HEK293T (cell line): ENCODE results near the gene PTGES.

Source experiments
- BHLHE40 ChIP-seq: fragments of 450-650 bp; IDR thresholded peaks from 2 replicates; pipeline ENCODE4 v1.6.1; 2016; ENCODE audit warnings: mild to moderate bottlenecking, moderate library complexity, borderline replicate concordance
- CTBP1 ChIP-seq: fragments of 450-650 bp; IDR thresholded peaks from 2 replicates; pipeline ENCODE4 v1.6.1; 2016; ENCODE audit warnings: borderline replicate concordance
- ELF4 ChIP-seq: fragments of 450-650 bp; IDR thresholded peaks from 2 replicates; pipeline ENCODE4 v1.6.1; 2017; ENCODE audit warnings: antibody characterized with exemption
- FOXA1 ChIP-seq: fragments of 450-650 bp; IDR thresholded peaks from 2 replicates; pipeline ENCODE4 v1.6.1; 2016; ENCODE audit warnings: mild to moderate bottlenecking
- FOXK2 ChIP-seq: fragments of 450-650 bp; IDR thresholded peaks from 2 replicates; pipeline ENCODE4 v1.6.1; 2016; ENCODE audit warnings: mild to moderate bottlenecking
- FOXM1 ChIP-seq: fragments of 450-650 bp; IDR thresholded peaks from 2 replicates; pipeline ENCODE4 v1.6.1; 2017; ENCODE audit warnings: mild to moderate bottlenecking, borderline replicate concordance
- HDGF ChIP-seq: fragments of 450-650 bp; IDR thresholded peaks from 2 replicates; pipeline ENCODE4 v1.6.1; 2017; ENCODE audit warnings: antibody characterized with exemption, borderline replicate concordance
- L3MBTL2 ChIP-seq: fragments of 450-650 bp; conservative IDR thresholded peaks from 2 replicates; pipeline ENCODE4 v1.6.1; 2016; ENCODE audit warnings: mild to moderate bottlenecking
- NFRKB ChIP-seq: fragments of 450-650 bp; IDR thresholded peaks from 2 replicates; pipeline ENCODE4 v1.6.1; 2016; ENCODE audit warnings: mild to moderate bottlenecking, moderate library complexity
- SP1 ChIP-seq: fragments of 450-650 bp; IDR thresholded peaks from 2 replicates; pipeline ENCODE4 v1.6.1; 2017
- SUZ12 ChIP-seq: fragments of 450-650 bp; IDR thresholded peaks from 2 replicates; pipeline ENCODE4 v1.6.1; 2016; ENCODE audit warnings: mild to moderate bottlenecking
- TARDBP ChIP-seq: fragments of 450-650 bp; IDR thresholded peaks from 2 replicates; pipeline ENCODE4 v1.6.1; 2016
- ZNF384 ChIP-seq: fragments of 450-650 bp; IDR thresholded peaks from 2 replicates; pipeline ENCODE4 v1.6.1; 2016
- TF ChIP-seq, protein P1 (sequence below): fragments of 450-650 bp; IDR thresholded peaks from 2 replicates; pipeline ENCODE4 v1.6.1; 2016

DNA sequence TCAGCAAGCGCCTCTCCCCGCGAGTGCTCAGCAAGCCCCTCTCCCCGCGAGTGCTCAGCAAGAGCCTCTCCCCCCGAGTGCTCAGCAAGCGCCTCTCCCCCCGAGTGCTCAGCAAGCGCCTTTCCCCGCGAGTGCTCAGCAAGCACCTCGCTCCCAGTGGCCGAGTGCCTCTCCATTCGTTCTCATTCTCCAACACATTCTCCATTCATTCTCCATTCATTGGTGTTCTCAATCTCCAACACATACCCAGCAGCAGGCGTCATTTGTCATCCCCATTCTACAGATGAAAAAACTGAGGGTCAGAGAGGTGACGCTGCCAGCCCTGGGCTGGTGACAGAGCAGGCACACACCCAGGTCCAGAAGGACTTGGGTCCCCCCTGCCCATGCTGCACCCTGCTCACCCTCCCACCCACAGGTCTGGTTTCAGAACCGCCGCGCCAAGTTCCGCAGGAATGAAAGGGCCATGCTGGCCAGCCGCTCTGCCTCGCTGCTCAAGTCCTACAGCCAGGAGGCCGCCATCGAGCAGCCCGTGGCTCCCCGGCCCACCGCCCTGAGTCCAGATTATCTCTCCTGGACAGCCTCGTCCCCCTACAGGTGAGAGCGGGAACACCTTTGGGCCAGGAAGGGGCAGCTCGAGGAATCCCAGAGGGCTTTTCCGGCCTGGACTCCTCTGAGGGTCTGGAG lies 32.5 kb downstream of the PTGES start:
- TF ChIP-seq ZNF384 (no peak), HDGF (no peak), SP1 (no peak), CTBP1 (no peak), L3MBTL2 (no peak), BHLHE40 (no peak), FOXK2 (no peak), SUZ12 (no peak), FOXA1 (no peak), FOXM1 (no peak), TARDBP (no peak), NFRKB (no peak), ELF4 (no peak)
- TF ChIP-seq, protein P1, sequence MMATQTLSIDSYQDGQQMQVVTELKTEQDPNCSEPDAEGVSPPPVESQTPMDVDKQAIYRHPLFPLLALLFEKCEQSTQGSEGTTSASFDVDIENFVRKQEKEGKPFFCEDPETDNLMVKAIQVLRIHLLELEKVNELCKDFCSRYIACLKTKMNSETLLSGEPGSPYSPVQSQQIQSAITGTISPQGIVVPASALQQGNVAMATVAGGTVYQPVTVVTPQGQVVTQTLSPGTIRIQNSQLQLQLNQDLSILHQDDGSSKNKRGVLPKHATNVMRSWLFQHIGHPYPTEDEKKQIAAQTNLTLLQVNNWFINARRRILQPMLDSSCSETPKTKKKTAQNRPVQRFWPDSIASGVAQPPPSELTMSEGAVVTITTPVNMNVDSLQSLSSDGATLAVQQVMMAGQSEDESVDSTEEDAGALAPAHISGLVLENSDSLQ = no peak
